K562 (cell line): ENCODE measurements around the gene LRRC15. TPM values are rescaled to one million over a fixed set of nuclear protein-coding genes. Genes with fewer than 3 reads are reported as not detected.

Experiments used
- ARID2 ChIP-seq: fragments of 450-650 bp; IDR thresholded peaks from 2 replicates; pipeline ENCODE4 v1.6.1; 2017; ENCODE audit warnings: antibody characterized with exemption, mild to moderate bottlenecking
- ATF2 ChIP-seq: sonication (generic); formaldehyde crosslinking; IDR thresholded peaks from 2 replicates; pipeline ENCODE4 v1.8.1; 2022; ENCODE audit warnings: missing genetic modification reagents
- CC2D1A ChIP-seq: fragments of 450-650 bp; IDR thresholded peaks from 2 replicates; pipeline ENCODE4 v1.6.1; 2017; ENCODE audit warnings: mild to moderate bottlenecking
- CHCHD3 ChIP-seq: fragments of 250-450 bp; sonication (Bioruptor Pico); IDR thresholded peaks from 2 replicates; pipeline ENCODE4 v2.1.2; 2022; ENCODE audit warnings: mild to moderate bottlenecking
- HNRNPH1 ChIP-seq: fragments of 200-400 bp; formaldehyde crosslinking; optimal IDR thresholded peaks from 2 replicates; pipeline ENCODE3; 2017; ENCODE audit warnings: low read depth, mild to moderate bottlenecking, low read length, moderate library complexity
- JUN ChIP-seq, 2 experiments: sonication (generic) in 1 of 2; formaldehyde crosslinking in 1 of 2; IDR thresholded peaks; 2 replicates each; pipeline versions ENCODE4 v1.6.1 to v1.8.0; 2012 to 2022; ENCODE audit warnings: borderline replicate concordance in 2 of 2, mild to moderate bottlenecking in 2 of 2, improper control_type of control experiment in 1 of 2, low read depth in 1 of 2, low read length in 1 of 2, missing genetic modification reagents in 1 of 2
- KHSRP ChIP-seq: fragments of 450-650 bp; IDR thresholded peaks from 2 replicates; pipeline ENCODE4 v1.6.1; 2017
- MAX ChIP-seq: sonication (generic); formaldehyde crosslinking; IDR thresholded peaks from 2 replicates; pipeline ENCODE4 v1.9.0; 2022; ENCODE audit warnings: mild to moderate bottlenecking, missing genetic modification reagents
- MECOM ChIP-seq: fragments of 250-450 bp; sonication (Bioruptor Pico); IDR thresholded peaks from 2 replicates; pipeline ENCODE4 v1.8.0; 2022; ENCODE audit warnings: inconsistent platforms
- MLX ChIP-seq, 2 experiments: fragments of 450-650 bp in 1 of 2; sonication (generic) in 1 of 2; formaldehyde crosslinking; conservative IDR thresholded peaks; 2 replicates each; pipeline versions ENCODE4 v1.4.0 to v1.8.1; 2020 to 2022; ENCODE audit warnings: mild to moderate bottlenecking in 1 of 2, missing genetic modification reagents in 1 of 2
- MXI1 ChIP-seq: IDR thresholded peaks from 2 replicates; pipeline ENCODE4 v1.6.1; 2011; ENCODE audit warnings: low read depth, mild to moderate bottlenecking, improper control_type of control experiment, low read length
- PTTG1 ChIP-seq: fragments of 450-650 bp; IDR thresholded peaks from 2 replicates; pipeline ENCODE4 v1.6.1; 2016; ENCODE audit warnings: low read depth, mild to moderate bottlenecking, missing genetic modification characterization, missing compliant biosample characterization
- SP1 ChIP-seq: sonication (generic); formaldehyde crosslinking; IDR thresholded peaks from 2 replicates; pipeline ENCODE4 v1.8.1; 2022; ENCODE audit warnings: mild to moderate bottlenecking, missing genetic modification reagents
- TAF15 ChIP-seq: fragments of 200-400 bp; formaldehyde crosslinking; IDR thresholded peaks from 2 replicates; pipeline ENCODE4 v1.6.1; 2017; ENCODE audit warnings: mild to moderate bottlenecking, low read depth, low read length, moderate library complexity
- TCFL5 ChIP-seq: fragments of 250-450 bp; sonication (Bioruptor Pico); conservative IDR thresholded peaks from 2 replicates; pipeline ENCODE4 v1.6.1; 2021; ENCODE audit warnings: mild to moderate bottlenecking, moderate library complexity, matching md5 sums
- ZBTB5 ChIP-seq: fragments of 450-650 bp; IDR thresholded peaks from 2 replicates; pipeline ENCODE4 v1.6.1; 2017; ENCODE audit warnings: antibody characterized with exemption
- ZNF121 ChIP-seq: sonication (generic); formaldehyde crosslinking; conservative IDR thresholded peaks from 2 replicates; pipeline ENCODE4 v1.8.0; 2022; ENCODE audit warnings: missing genetic modification reagents
- ZNF589 ChIP-seq: fragments of 200-800 bp; sonication (Bioruptor generic); IDR thresholded peaks from 2 replicates; pipeline ENCODE4 v1.6.1; 2016; ENCODE audit warnings: low read depth, missing genetic modification characterization, missing compliant biosample characterization
- ZNF830 ChIP-seq: fragments of 250-450 bp; sonication (Bioruptor Pico); IDR thresholded peaks from 2 replicates; pipeline ENCODE4 v1.5.0; 2021; ENCODE audit warnings: mild to moderate bottlenecking
- polyA plus RNA-seq, 8 experiments: library from polyadenylated mRNA; depleted of rRNA in 4 of 8; stranded (reverse) in 5 of 8; unstranded in 3 of 8; fragments of >200 nt; fragmentation: Nextera tagmentation in 2 of 8; fragmentation: Illumina TruSeq in 1 of 8; extraction: Ambion mirVana in 2 of 8; extraction: Trizol in 1 of 8; gene quantifications; 2 replicates each; pipeline versions ENCODE4 v1.2.1 to v1.2.3, GENCODE V29; 2011 to 2014; ENCODE audit warnings: inconsistent platforms in 1 of 8, missing spikeins in 1 of 8
- total RNA-seq, 7 experiments: library from RNA; depleted of rRNA in 6 of 7; stranded (reverse); fragments of >200 nt in 6 of 7; fragmentation: Illumina TruSeq in 2 of 7; extraction: Trizol in 2 of 7; gene quantifications; 2 replicates each; pipeline versions ENCODE4 v1.2.1 to v1.2.3, GENCODE V29; 2011 to 2021; ENCODE audit warnings: low replicate concordance in 1 of 7

LRRC15 gene
- total and polyA plus RNA-seq, 9 of the 15 experiments (the other 6 are each of a cell fraction or from before 2014, with no cell fraction given), result not detected

GRCh38 chr3:194323785-194324735 lies 45.5 kb downstream of the LRRC15 start (continued):
- peak; percentile 90 for TF ChIP-seq MECOM (CRISPR knock-in tag)
- no peak for TF ChIP-seq TAF15
- TF ChIP-seq JUN (IDR thresholded peaks at IDR 0.05; ENCODE audit: borderline replicate concordance, low read depth, low read length), result 0 out of 2 replicates have a peak, but pooled peaks have one; percentile 35
- TF ChIP-seq JUN (CRISPR knock-in tag; IDR thresholded peaks at IDR 0.05; ENCODE audit: borderline replicate concordance), result no peak
- TF ChIP-seq CC2D1A, result no peak
- TF ChIP-seq ATF2 (CRISPR knock-in tag), result no peak
- no peak for TF ChIP-seq HNRNPH1
- TF ChIP-seq TCFL5, result no peak
- TF ChIP-seq PTTG1 (tag), result no peak
- no peak for TF ChIP-seq KHSRP
- TF ChIP-seq ZBTB5, result no peak
- TF ChIP-seq ARID2, result no peak
- no peak for TF ChIP-seq ZNF121 (CRISPR knock-in tag)
- no peak for TF ChIP-seq ZNF589 (CRISPR knock-in tag)
- TF ChIP-seq CHCHD3 (CRISPR knock-in tag), result no peak
- TF ChIP-seq ZNF830 (CRISPR knock-in tag), result 0 out of 2 replicates have a peak, but pooled peaks have one; percentile 47
- TF ChIP-seq MXI1, result no peak
- TF ChIP-seq SP1 (CRISPR knock-in tag), result peak; percentile 73; the same call in 1 of the 2 replicates
- TF ChIP-seq MAX (CRISPR knock-in tag), result peak; percentile 66
- no peak for TF ChIP-seq MLX (CRISPR knock-in tag; conservative IDR thresholded peaks at IDR 0.05)
